Ascending aorta (tissue), 2 donors: Measurements from ENCODE around the gene VWA8. TPM values are rescaled to one million over a fixed set of nuclear protein-coding genes. Genes with fewer than 3 reads are reported as not detected.

Experiments
- DNase-seq, 2 donors: peaks; one replicate each; pipeline ENCODE4 v3.0.0-alpha.2; 2019; ENCODE audit warnings: low spot score in 2 of 2
- H3K27ac ChIP-seq, 2 donors: fragments of 200-600 bp; sonication (generic); one replicate each; pipeline ENCODE4 v1.5.1; 2016 to 2017; ENCODE audit warnings: mild to moderate bottlenecking in 1 of 2
- H3K27me3 ChIP-seq: fragments of 200-600 bp; sonication (generic); one replicate; pipeline ENCODE4 v1.5.1; 2017
- H3K36me3 ChIP-seq, 2 donors: fragments of 200-600 bp; sonication (generic); one replicate each; pipeline ENCODE4 v1.5.1; 2016
- H3K4me1 ChIP-seq, 2 donors: fragments of 200-600 bp; sonication (generic); one replicate each; pipeline ENCODE4 v1.5.1; 2016 to 2017; ENCODE audit warnings: mild to moderate bottlenecking in 1 of 2
- H3K4me3 ChIP-seq, 2 donors: fragments of 200-600 bp; sonication (generic); one replicate each; pipeline ENCODE4 v1.5.1; 2016 to 2017; ENCODE audit warnings: mild to moderate bottlenecking in 1 of 2
- H3K9me3 ChIP-seq, 2 donors: fragments of 200-600 bp; sonication (generic); one replicate each; pipeline ENCODE4 v1.5.1; 2016
- CTCF ChIP-seq, 3 experiments: fragments of 200-600 bp in 2 of 3; fragments of 450-650 bp in 1 of 3; sonication (generic) in 2 of 3; IDR thresholded peaks; one replicate each; pipeline ENCODE4 v1.5.1; 2016 to 2019; ENCODE audit warnings: antibody characterized with exemption in 3 of 3, mild to moderate bottlenecking in 1 of 3, moderate library complexity in 1 of 3
- intact Hi-C: fragments of 100-400 bp; cut with DNase I; formaldehyde crosslinking; loops from one replicate; pipeline ENCODE4 v1.15.1; 2023
- total RNA-seq: library from RNA; depleted of rRNA; stranded (reverse); fragments of >200 nt; gene quantifications from one replicate; pipeline ENCODE4 v1.1.0, GENCODE V29; 2016

Gene VWA8
- total RNA-seq, 1 donor from 2014 or later, result 10.4 TPM

GRCh38 chr13:41634407-41634806 lies 326.5 kb downstream of the VWA8 start:
- Histone ChIP-seq H3K27ac (no peak overlapping the region), H3K27me3 (no peaks in the 10 kb centered on the region), H3K36me3 (no peaks in the 10 kb centered on the region), H3K9me3 (no peaks in the 10 kb centered on the region), H3K4me3 (no peak overlapping the region), H3K4me1 (no peaks in the 10 kb centered on the region)
- no peak for DNase-seq
- no peak for TF ChIP-seq CTCF (IDR thresholded peaks at IDR 0.05)
- intact Hi-C loops, result no loop called here

GRCh38 chr13:41633776-41634175 lies 327.1 kb downstream of the VWA8 start:
- Histone ChIP-seq H3K4me1 (no peaks in the 10 kb centered on the region), H3K9me3 (no peaks in the 10 kb centered on the region), H3K36me3 (no peaks in the 10 kb centered on the region), H3K27ac (no peak overlapping the region), H3K27me3 (no peaks in the 10 kb centered on the region), H3K4me3 (no peak overlapping the region)
- intact Hi-C loops, result no loop called here
- no peak for DNase-seq
- TF ChIP-seq CTCF (IDR thresholded peaks at IDR 0.05), result no peak

- no peak overlapping the region for H3K4me3 ChIP-seq
- no peaks in the 10 kb centered on the region for H3K9me3 ChIP-seq
- no peaks in the 10 kb centered on the region for H3K4me1 ChIP-seq
- TF ChIP-seq CTCF (IDR thresholded peaks at IDR 0.05), result no peak
- no peak overlapping the region for H3K27ac ChIP-seq
- intact Hi-C loops, result no loop called here
- DNase-seq, result no peak
- H3K36me3 ChIP-seq, result no peaks in the 10 kb centered on the region
- H3K27me3 ChIP-seq, result no peaks in the 10 kb centered on the region
Observed at GRCh38 chr13:41631296-41631965, 329.5 kb downstream of the VWA8 start.

- no peak for TF ChIP-seq CTCF (IDR thresholded peaks at IDR 0.05)
- Histone ChIP-seq H3K36me3 (no peaks in the 10 kb centered on the region), H3K27me3 (no peaks in the 10 kb centered on the region), H3K9me3 (no peaks in the 10 kb centered on the region), H3K4me3 (no peak overlapping the region), H3K4me1 (peaks cover 4 to 7% of the 10 kb centered on the region in 2 donors), H3K27ac (no peak overlapping the region)
- intact Hi-C loops, result no loop called here
- DNase-seq, result no peak
Observed at GRCh38 chr13:41627425-41627824, 333.5 kb downstream of the VWA8 start.

GRCh38 chr13:41624041-41624440 lies 336.9 kb downstream of the VWA8 start:
- TF ChIP-seq CTCF (IDR thresholded peaks at IDR 0.05), result no peak
- Histone ChIP-seq H3K27ac (no peak overlapping the region), H3K9me3 (no peaks in the 10 kb centered on the region), H3K36me3 (no peaks in the 10 kb centered on the region), H3K27me3 (no peaks in the 10 kb centered on the region), H3K4me1 (peaks cover 4 to 12% of the 10 kb centered on the region in 2 donors), H3K4me3 (no peak overlapping the region)
- DNase-seq, result no peak
- intact Hi-C loops, result no loop called here
